Liver (tissue), 9 donors: ENCODE results near the gene SLC44A1. TPM values are rescaled to one million over a fixed set of nuclear protein-coding genes. Genes with fewer than 3 reads are reported as not detected.

Experiments
- DNase-seq: peaks from one replicate; pipeline ENCODE4 v3.0.0-alpha.2; 2017; ENCODE audit warnings: low spot score
- H3K27ac ChIP-seq, 2 donors: one replicate each; pipeline ENCODE4 v1.7.0; 2013; ENCODE audit warnings: inconsistent platforms in 2 of 2, low read length in 2 of 2, control low read depth in 1 of 2, low read depth in 1 of 2, mild to moderate bottlenecking in 1 of 2
- H3K27me3 ChIP-seq, 4 donors: one replicate each; pipeline versions ENCODE4 v1.6.1 to v1.7.0; 2013; ENCODE audit warnings: low read length in 3 of 4, inconsistent platforms in 1 of 4, mild to moderate bottlenecking in 1 of 4, moderate library complexity in 1 of 4; ENCODE audit not compliant: control insufficient read depth in 4 of 4, insufficient read depth in 4 of 4
- H3K36me3 ChIP-seq, 4 donors: one replicate each; pipeline versions ENCODE4 v1.6.1 to v1.7.0; 2013; ENCODE audit warnings: low read length in 3 of 4, mild to moderate bottlenecking in 3 of 4, low read depth in 1 of 4, moderate library complexity in 1 of 4; ENCODE audit not compliant: control insufficient read depth in 4 of 4, insufficient read depth in 3 of 4
- H3K4me1 ChIP-seq, 4 donors: one replicate each; pipeline versions ENCODE4 v1.6.1 to v1.7.0; 2013; ENCODE audit warnings: low read length in 3 of 4, mild to moderate bottlenecking in 3 of 4, moderate library complexity in 1 of 4; ENCODE audit not compliant: control insufficient read depth in 4 of 4, insufficient read depth in 4 of 4
- H3K4me3 ChIP-seq, 3 donors: one replicate each; pipeline versions ENCODE4 v1.6.1 to v1.7.0; 2013; ENCODE audit warnings: low read length in 3 of 3, control low read depth in 1 of 3, low read depth in 1 of 3, mild to moderate bottlenecking in 1 of 3
- H3K9ac ChIP-seq, 2 donors: one replicate each; pipeline ENCODE4 v1.7.0; 2013; ENCODE audit warnings: low read length in 2 of 2, mild to moderate bottlenecking in 2 of 2, moderate library complexity in 2 of 2, control low read depth in 1 of 2, low read depth in 1 of 2
- H3K9me3 ChIP-seq, 4 donors: one replicate each; pipeline versions ENCODE4 v1.6.1 to v1.7.0; 2013; ENCODE audit warnings: low read length in 3 of 4; ENCODE audit not compliant: control insufficient read depth in 4 of 4
- FOXA2 ChIP-seq: IDR thresholded peaks from 2 replicates; pipeline ENCODE4 v1.6.1; 2016; ENCODE audit warnings: antibody characterized with exemption
- GABPA ChIP-seq, 2 donors: IDR thresholded peaks in 1 of 2; conservative IDR thresholded peaks in 1 of 2; 2 replicates each; pipeline ENCODE4 v1.6.1; 2016; ENCODE audit warnings: antibody characterized with exemption in 2 of 2, mild to moderate bottlenecking in 1 of 2, moderate library complexity in 1 of 2
- HNF4A ChIP-seq, 2 donors: conservative IDR thresholded peaks; 2 replicates each; pipeline ENCODE4 v1.6.1; 2016; ENCODE audit warnings: antibody characterized with exemption in 2 of 2, mild to moderate bottlenecking in 2 of 2
- RAD21 ChIP-seq, 2 donors: IDR thresholded peaks; 2 replicates each; pipeline ENCODE4 v1.6.1; 2016; ENCODE audit warnings: antibody characterized with exemption in 2 of 2, mild to moderate bottlenecking in 2 of 2
- REST ChIP-seq: IDR thresholded peaks from 2 replicates; pipeline ENCODE4 v1.6.1; 2016; ENCODE audit warnings: antibody characterized with exemption, mild to moderate bottlenecking
- RXRA ChIP-seq, 2 donors: IDR thresholded peaks; 2 replicates each; pipeline ENCODE4 v1.6.1; 2017 to 2018; ENCODE audit warnings: antibody characterized with exemption in 2 of 2, mild to moderate bottlenecking in 1 of 2
- TAF1 ChIP-seq: conservative IDR thresholded peaks from 2 replicates; pipeline ENCODE4 v1.6.1; 2016; ENCODE audit warnings: antibody characterized with exemption, mild to moderate bottlenecking
- YY1 ChIP-seq: IDR thresholded peaks from 2 replicates; pipeline ENCODE4 v1.6.1; 2016; ENCODE audit warnings: antibody characterized with exemption, mild to moderate bottlenecking
- ZBTB33 ChIP-seq: IDR thresholded peaks from 2 replicates; pipeline ENCODE4 v1.6.1; 2016; ENCODE audit warnings: antibody characterized with exemption
- WGBS: extraction: QIAGEN DNeasy Blood & Tissue Kit; methylation state at CpG from one replicate; pipeline ENCODE4 v1.1.7; 2013; 5-methylcytosine and 5-hydroxymethylcytosine counted together
- polyA plus RNA-seq, 2 donors: library from polyadenylated mRNA; stranded (reverse) in 1 of 2; unstranded in 1 of 2; fragments of 200-250 nt in 1 of 2; fragments of >200 nt in 1 of 2; fragmentation: Nextera tagmentation in 1 of 2; extraction: Ambion mirVana in 1 of 2; gene quantifications; one replicate each; pipeline versions ENCODE4 v1.2.1 to v1.2.3, GENCODE V29; 2013 to 2015
- total RNA-seq, 2 donors: library from RNA; depleted of rRNA; stranded (reverse); fragments of >200 nt; gene quantifications; one replicate each; pipeline ENCODE4 v1.2.3, GENCODE V29; 2014
- TF ChIP-seq, protein P1 (sequence below): IDR thresholded peaks from 2 replicates; pipeline ENCODE4 v1.6.1; 2016; ENCODE audit warnings: antibody characterized with exemption
- TF ChIP-seq, protein P2 (sequence below): fragments of 150-350 bp; IDR thresholded peaks from 2 replicates; pipeline ENCODE4 v1.5.1; 2017; ENCODE audit warnings: improper control_type of control experiment, low read depth, low read length; ENCODE audit not compliant: missing input control
- donor health status: healthy.
- donor health status: healthy.
- donor health status: healthy.
- donor health status: healthy.
- donor health status: healthy.

SLC44A1 gene
- total and polyA plus RNA-seq, 4 donors: 18.1 to 73.1 (median 53.1) TPM

- Histone ChIP-seq H3K27me3 (no peaks in the 10 kb centered on the region), H3K27ac (no peak overlapping the region), H3K9me3 (no peaks in the 10 kb centered on the region), H3K4me1 (peaks cover 4 to 19% (median 14%) of the 10 kb centered on the region in 4 donors), H3K36me3 (no peaks in the 10 kb centered on the region), H3K9ac (no peak overlapping the region), H3K4me3 (no peak overlapping the region)
- no peak for TF ChIP-seq FOXA2
- TF ChIP-seq YY1: no peak
- TF ChIP-seq GABPA (IDR thresholded peaks at IDR 0.05 in 1 of 2, conservative IDR thresholded peaks at IDR 0.05 in 1 of 2): no peak
- no peak for TF ChIP-seq ZBTB33
- no peak for TF ChIP-seq HNF4A (conservative IDR thresholded peaks at IDR 0.05)
- no peak for TF ChIP-seq TAF1
- TF ChIP-seq RAD21 (IDR thresholded peaks at IDR 0.05): no peak
- TF ChIP-seq REST: no peak
- TF ChIP-seq, protein P1, sequence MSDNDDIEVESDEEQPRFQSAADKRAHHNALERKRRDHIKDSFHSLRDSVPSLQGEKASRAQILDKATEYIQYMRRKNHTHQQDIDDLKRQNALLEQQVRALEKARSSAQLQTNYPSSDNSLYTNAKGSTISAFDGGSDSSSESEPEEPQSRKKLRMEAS: no peak
- no peak for TF ChIP-seq RXRA (IDR thresholded peaks at IDR 0.05)
- WGBS: 78% methylated on average over 5 of the region's 5 CpGs
- no peak for DNase-seq
These were observed 7.9 kb downstream of the SLC44A1 start for GRCh38 chr9:105252405-105252756.

- TF ChIP-seq, protein P1: no peak
- no peak for TF ChIP-seq HNF4A (conservative IDR thresholded peaks at IDR 0.05)
- TF ChIP-seq, protein P2, sequence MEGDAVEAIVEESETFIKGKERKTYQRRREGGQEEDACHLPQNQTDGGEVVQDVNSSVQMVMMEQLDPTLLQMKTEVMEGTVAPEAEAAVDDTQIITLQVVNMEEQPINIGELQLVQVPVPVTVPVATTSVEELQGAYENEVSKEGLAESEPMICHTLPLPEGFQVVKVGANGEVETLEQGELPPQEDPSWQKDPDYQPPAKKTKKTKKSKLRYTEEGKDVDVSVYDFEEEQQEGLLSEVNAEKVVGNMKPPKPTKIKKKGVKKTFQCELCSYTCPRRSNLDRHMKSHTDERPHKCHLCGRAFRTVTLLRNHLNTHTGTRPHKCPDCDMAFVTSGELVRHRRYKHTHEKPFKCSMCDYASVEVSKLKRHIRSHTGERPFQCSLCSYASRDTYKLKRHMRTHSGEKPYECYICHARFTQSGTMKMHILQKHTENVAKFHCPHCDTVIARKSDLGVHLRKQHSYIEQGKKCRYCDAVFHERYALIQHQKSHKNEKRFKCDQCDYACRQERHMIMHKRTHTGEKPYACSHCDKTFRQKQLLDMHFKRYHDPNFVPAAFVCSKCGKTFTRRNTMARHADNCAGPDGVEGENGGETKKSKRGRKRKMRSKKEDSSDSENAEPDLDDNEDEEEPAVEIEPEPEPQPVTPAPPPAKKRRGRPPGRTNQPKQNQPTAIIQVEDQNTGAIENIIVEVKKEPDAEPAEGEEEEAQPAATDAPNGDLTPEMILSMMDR: no peak
- H3K36me3 ChIP-seq: no peaks in the 10 kb centered on the region
- no peaks in the 10 kb centered on the region for H3K27me3 ChIP-seq
- H3K9ac ChIP-seq: no peak overlapping the region
- H3K4me1 ChIP-seq: peaks cover 4 to 27% (median 11%) of the 10 kb centered on the region in 4 donors
- H3K9me3 ChIP-seq: no peaks in the 10 kb centered on the region
- H3K4me3 ChIP-seq: no peak overlapping the region
- H3K27ac ChIP-seq: no peak overlapping the region
- WGBS: 88% methylated on average over 4 of the region's 4 CpGs
- DNase-seq: no peak
These were observed 9.8 kb downstream of the SLC44A1 start for GRCh38 chr9:105254226-105254625.
